Activated naive CD8-positive, alpha-beta T cell treated with anti-CD3 and anti-CD28 coated beads, Interleukin-2, amount 50 U/mL, for 24 hours (primary cell): ENCODE results near the gene DDX47.
"Not testable (repeated sequence)": the region's sequence is repeated elsewhere in the genome, so short reads cannot be mapped to it uniquely, and the experiment has no call there.

ENCODE experiments used
- ATAC-seq: fragments of 150-1000 bp; cut with Tn5 transposase; one replicate; pipeline ENCODE4 v1.10.0; 2021
- DNase-seq: peaks from one replicate; pipeline ENCODE4 v3.0.0; 2021
- H3K27ac Mint-ChIP-seq: one replicate; pipeline ENCODE4 v1.8.0; 2021; ENCODE audit warnings: mild to moderate bottlenecking, mixed read lengths
- H3K27me3 Mint-ChIP-seq: one replicate; pipeline ENCODE4 v1.8.0; 2021; ENCODE audit warnings: mixed read lengths
- H3K36me3 Mint-ChIP-seq: one replicate; pipeline ENCODE4 v1.8.0; 2021; ENCODE audit warnings: low read depth, mixed read lengths
- H3K4me1 Mint-ChIP-seq: one replicate; pipeline ENCODE4 v1.8.0; 2021; ENCODE audit warnings: mixed read lengths
- H3K4me3 Mint-ChIP-seq: one replicate; pipeline ENCODE4 v1.8.0; 2021; ENCODE audit warnings: mild to moderate bottlenecking, moderate library complexity, mixed read lengths
- H3K9me3 Mint-ChIP-seq: one replicate; pipeline ENCODE4 v1.8.0; 2021; ENCODE audit warnings: mixed read lengths

DDX47 gene

DNA sequence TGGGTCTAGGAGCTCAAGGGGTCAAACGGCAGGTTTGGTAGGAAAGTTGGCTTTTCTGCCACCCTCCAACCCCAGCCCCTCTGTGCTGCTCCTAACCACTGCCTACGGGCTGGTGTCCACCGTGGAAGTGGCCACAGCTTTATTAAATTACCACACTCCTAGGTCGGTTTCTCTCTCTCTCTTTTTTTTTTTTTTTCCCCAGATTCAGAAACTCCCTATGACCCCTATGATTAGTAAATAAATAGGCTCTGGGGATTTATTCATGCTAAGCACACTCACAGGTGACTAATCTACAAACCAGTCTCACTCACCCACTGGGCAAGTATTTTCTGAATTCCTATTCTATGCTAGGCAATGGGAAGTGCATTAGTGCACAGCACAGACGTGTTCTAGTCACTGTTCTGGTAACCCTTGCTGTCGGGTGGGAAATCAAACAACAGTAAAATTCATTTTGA lies 8.7 kb upstream of the DDX47 start:
- peaks cover 68% of the 10 kb centered on the region for H3K4me1 Mint-ChIP-seq
- no peak overlapping the region for H3K4me3 Mint-ChIP-seq
- no peak overlapping the region for H3K27ac Mint-ChIP-seq
- ATAC-seq (no peak), DNase-seq (no peak)
- no peaks in the 10 kb centered on the region for H3K36me3 Mint-ChIP-seq
- no peaks in the 10 kb centered on the region for H3K9me3 Mint-ChIP-seq
- H3K27me3 Mint-ChIP-seq: no peaks in the 10 kb centered on the region

- peaks cover 64% of the 10 kb centered on the region for H3K4me1 Mint-ChIP-seq
- H3K36me3 Mint-ChIP-seq: no peaks in the 10 kb centered on the region
- no peaks in the 10 kb centered on the region for H3K9me3 Mint-ChIP-seq
- peak overlapping the region; percentile 6 for H3K4me3 Mint-ChIP-seq
- ATAC-seq (no peak), DNase-seq (no peak)
- H3K27ac Mint-ChIP-seq: peak overlapping the region; percentile 95
- no peaks in the 10 kb centered on the region for H3K27me3 Mint-ChIP-seq
These were observed 6.2 kb upstream of the DDX47 start for GRCh38 chr12:12806784-12807516.

- Mint-ChIP-seq H3K4me1 (peaks cover 59% of the 10 kb centered on the region), H3K4me3 (peak overlapping the region; percentile 6), H3K27ac (peak overlapping the region; percentile 95)
- not testable (repeated sequence) for H3K36me3 Mint-ChIP-seq, DNase-seq, H3K27me3 Mint-ChIP-seq, H3K9me3 Mint-ChIP-seq, ATAC-seq
These were observed 5.6 kb upstream of the DDX47 start for GRCh38 chr12:12807517-12807903.

- Mint-ChIP-seq H3K4me3 (peak overlapping the region; percentile 72), H3K27me3 (no peaks in the 10 kb centered on the region), H3K27ac (peak overlapping the region; percentile 95), H3K36me3 (no peaks in the 10 kb centered on the region), H3K9me3 (no peaks in the 10 kb centered on the region), H3K4me1 (peaks cover 58% of the 10 kb centered on the region)
- ATAC-seq (peak; percentile 65), DNase-seq (peak; percentile 55)
These were observed 5.0 kb upstream of the DDX47 start for GRCh38 chr12:12807970-12808702.

GRCh38 chr12:12810553-12811021 lies 2.6 kb upstream of the DDX47 start:
- no peaks in the 10 kb centered on the region for H3K9me3 Mint-ChIP-seq

DNA sequence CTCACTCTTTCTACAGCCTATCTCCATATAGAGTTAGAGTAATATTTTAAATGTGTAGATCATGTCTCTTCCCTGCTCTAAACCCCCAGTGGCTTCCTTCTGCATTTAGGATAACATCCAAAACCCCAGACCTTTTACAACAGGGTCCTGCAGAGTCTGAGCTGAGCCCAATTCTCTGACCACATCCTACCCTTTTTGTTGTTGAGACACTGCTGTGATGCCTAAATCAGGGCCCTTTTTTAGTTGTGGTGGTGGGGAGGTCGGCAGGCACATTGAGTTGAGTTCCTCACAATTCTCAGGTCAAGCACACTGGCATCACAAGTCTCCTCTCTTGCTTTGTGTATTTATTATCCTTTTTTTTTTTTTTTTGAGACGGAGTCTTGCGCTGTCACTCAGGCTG lies 1.8 kb upstream of the DDX47 start:
- Mint-ChIP-seq H3K27ac (no peak overlapping the region), H3K9me3 (no peaks in the 10 kb centered on the region), H3K36me3 (peaks cover 27% of the 10 kb centered on the region), H3K4me1 (peaks cover 56% of the 10 kb centered on the region), H3K27me3 (no peaks in the 10 kb centered on the region), H3K4me3 (no peak overlapping the region)
- DNase-seq (no peak), ATAC-seq (no peak)

More at GRCh38 chr12:12810553-12811021, 2.6 kb upstream of the DDX47 start:
- peaks cover 19% of the 10 kb centered on the region for H3K36me3 Mint-ChIP-seq
- no peak for ATAC-seq
- H3K4me1 Mint-ChIP-seq: peaks cover 55% of the 10 kb centered on the region
- no peak overlapping the region for H3K4me3 Mint-ChIP-seq
- no peaks in the 10 kb centered on the region for H3K27me3 Mint-ChIP-seq
- no peak overlapping the region for H3K27ac Mint-ChIP-seq
- DNase-seq: no peak

DNA sequence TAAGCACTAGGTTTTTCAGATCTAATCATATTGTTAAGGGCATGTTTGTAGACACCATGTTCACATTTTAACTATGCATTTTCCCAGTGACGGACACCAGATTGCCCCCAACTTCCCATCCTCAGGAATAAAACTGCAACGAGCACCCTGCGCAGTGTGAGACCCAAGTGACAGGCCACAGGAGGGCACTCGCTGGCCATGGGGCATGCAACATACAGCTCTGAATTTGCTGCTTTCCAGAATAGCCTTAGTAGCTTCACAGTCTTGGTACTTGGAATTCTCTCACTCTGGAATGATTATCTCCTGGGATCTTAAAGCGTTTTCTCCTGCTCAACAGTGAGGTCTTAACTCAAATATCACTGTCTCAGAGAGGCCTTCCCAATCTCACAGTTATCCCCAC lies 972 bp upstream of the DDX47 start:
- peaks cover 33% of the 10 kb centered on the region for H3K36me3 Mint-ChIP-seq
- peaks cover 59% of the 10 kb centered on the region for H3K4me1 Mint-ChIP-seq
- ATAC-seq (no peak), DNase-seq (no peak)
- H3K9me3 Mint-ChIP-seq: no peaks in the 10 kb centered on the region
- no peak overlapping the region for H3K4me3 Mint-ChIP-seq
- H3K27me3 Mint-ChIP-seq: no peaks in the 10 kb centered on the region
- no peak overlapping the region for H3K27ac Mint-ChIP-seq

GRCh38 chr12:12812618-12813119 lies 477 bp upstream of the DDX47 start:
- DNase-seq: no peak
- peaks cover 58% of the 10 kb centered on the region for H3K4me1 Mint-ChIP-seq
- peaks cover 35% of the 10 kb centered on the region for H3K36me3 Mint-ChIP-seq
- peak overlapping the region; percentile 93 for H3K27ac Mint-ChIP-seq
- ATAC-seq: no peak
- no peaks in the 10 kb centered on the region for H3K27me3 Mint-ChIP-seq
- peak overlapping the region; percentile 91 for H3K4me3 Mint-ChIP-seq
- H3K9me3 Mint-ChIP-seq: no peaks in the 10 kb centered on the region

DNA sequence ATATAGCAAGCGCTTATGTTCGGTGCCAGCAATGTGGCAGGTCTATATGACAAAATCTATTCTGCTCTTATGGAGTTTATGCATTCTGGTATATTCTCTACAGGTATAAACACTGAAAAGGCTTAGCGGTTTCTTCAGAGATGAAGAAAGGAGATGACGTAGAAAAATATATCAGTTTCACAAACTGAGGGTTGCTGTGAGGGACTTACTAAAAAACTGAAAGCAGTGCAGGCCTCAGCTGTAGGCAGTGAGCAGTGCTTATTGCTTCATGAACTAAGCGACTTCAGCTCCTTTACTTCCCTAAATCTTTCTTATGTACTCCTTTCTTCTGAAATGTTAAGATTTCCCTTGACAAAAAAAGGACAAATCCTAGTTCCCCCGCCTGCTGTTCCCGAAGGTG lies 4.5 kb downstream of the DDX47 start:
- no peaks in the 10 kb centered on the region for H3K27me3 Mint-ChIP-seq
- ATAC-seq: no peak
- no peak overlapping the region for H3K27ac Mint-ChIP-seq
- no peak overlapping the region for H3K4me3 Mint-ChIP-seq
- peaks cover 65% of the 10 kb centered on the region for H3K36me3 Mint-ChIP-seq
- peaks cover 60% of the 10 kb centered on the region for H3K4me1 Mint-ChIP-seq
- no peak for DNase-seq
- H3K9me3 Mint-ChIP-seq: no peaks in the 10 kb centered on the region

DNA sequence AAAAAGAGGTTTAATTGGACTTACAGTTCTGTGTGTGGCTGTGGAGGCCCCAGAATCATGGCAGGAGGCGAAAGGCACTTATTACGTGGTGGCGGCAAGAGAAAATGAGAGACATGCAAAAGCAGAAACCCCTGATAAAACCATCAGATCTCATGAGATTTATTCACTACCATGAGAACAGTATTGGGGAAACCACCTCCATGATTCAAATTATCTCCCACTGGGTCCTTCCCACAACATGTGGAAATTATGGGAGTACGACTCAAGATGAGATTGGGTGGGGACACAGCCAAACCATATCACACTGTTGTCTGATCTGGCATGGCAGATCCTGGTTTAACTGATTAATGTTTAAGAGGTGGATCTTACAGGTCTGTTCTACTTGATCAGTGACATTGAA lies 5.6 kb downstream of the DDX47 start:
- Mint-ChIP-seq H3K36me3 (peaks cover 68% of the 10 kb centered on the region), H3K9me3 (no peaks in the 10 kb centered on the region), H3K27ac (peak overlapping the region; percentile 11), H3K27me3 (no peaks in the 10 kb centered on the region), H3K4me1 (peaks cover 54% of the 10 kb centered on the region), H3K4me3 (no peak overlapping the region)
- ATAC-seq: peak; percentile 59
- no peak for DNase-seq

- ATAC-seq (no peak), DNase-seq (no peak)
- Mint-ChIP-seq H3K36me3 (peaks cover 66% of the 10 kb centered on the region), H3K9me3 (no peaks in the 10 kb centered on the region), H3K27ac (peak overlapping the region; percentile 11), H3K27me3 (no peaks in the 10 kb centered on the region), H3K4me3 (no peak overlapping the region), H3K4me1 (peaks cover 48% of the 10 kb centered on the region)
These were observed 6.1 kb downstream of the DDX47 start for GRCh38 chr12:12819221-12819620.

DNA sequence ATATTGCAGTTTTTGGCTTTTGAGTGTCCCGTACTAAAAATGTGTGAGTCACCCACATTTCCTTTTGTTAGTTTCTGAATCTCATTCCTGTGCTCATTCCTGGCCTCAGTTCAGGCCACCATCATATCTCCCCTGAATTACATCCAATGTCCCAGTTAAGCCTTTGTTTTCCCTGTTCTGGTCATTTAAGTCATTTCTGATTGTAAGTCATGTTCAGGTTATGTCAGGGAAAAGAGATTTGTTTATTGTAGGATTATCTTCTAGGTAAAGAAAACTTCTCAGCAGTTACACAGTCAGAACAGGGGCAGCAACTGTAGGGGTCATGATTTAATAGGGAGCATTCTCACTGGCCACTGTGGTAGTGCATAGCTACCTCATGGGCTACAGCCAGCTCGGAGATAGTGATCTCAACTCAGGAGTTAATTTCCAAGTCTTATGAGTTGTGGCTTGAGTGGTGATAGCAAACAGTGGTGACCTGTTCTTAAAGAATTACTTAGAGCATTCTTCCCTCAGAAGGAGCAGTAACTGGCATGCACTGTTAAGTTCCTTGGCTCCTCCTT lies 6.7 kb downstream of the DDX47 start:
- Mint-ChIP-seq H3K27ac (no peak overlapping the region), H3K4me1 (peaks cover 42% of the 10 kb centered on the region), H3K27me3 (no peaks in the 10 kb centered on the region), H3K4me3 (no peak overlapping the region), H3K9me3 (no peaks in the 10 kb centered on the region), H3K36me3 (peaks cover 65% of the 10 kb centered on the region)
- no peak for DNase-seq
- no peak for ATAC-seq

- H3K27me3 Mint-ChIP-seq, H3K27ac Mint-ChIP-seq, H3K9me3 Mint-ChIP-seq, H3K4me3 Mint-ChIP-seq, DNase-seq, ATAC-seq: not testable (repeated sequence)
- Mint-ChIP-seq H3K36me3 (peaks cover 67% of the 10 kb centered on the region), H3K4me1 (peaks cover 40% of the 10 kb centered on the region)
These were observed 7.2 kb downstream of the DDX47 start for GRCh38 chr12:12820376-12820775.

GRCh38 chr12:12821975-12822374 lies 8.8 kb downstream of the DDX47 start:
- H3K9me3 Mint-ChIP-seq: no peaks in the 10 kb centered on the region
- H3K36me3 Mint-ChIP-seq: peaks cover 61% of the 10 kb centered on the region
- no peak for DNase-seq
- no peaks in the 10 kb centered on the region for H3K27me3 Mint-ChIP-seq
- peaks cover 24% of the 10 kb centered on the region for H3K4me1 Mint-ChIP-seq
- H3K4me3 Mint-ChIP-seq: no peak overlapping the region
- ATAC-seq: no peak
- H3K27ac Mint-ChIP-seq: peak overlapping the region; percentile 41

GRCh38 chr12:12822886-12823285 lies 9.7 kb downstream of the DDX47 start:
- ATAC-seq (no peak), DNase-seq (no peak)
- Mint-ChIP-seq H3K9me3 (no peaks in the 10 kb centered on the region), H3K4me1 (peaks cover 16% of the 10 kb centered on the region), H3K27ac (no peak overlapping the region), H3K4me3 (no peak overlapping the region), H3K27me3 (no peaks in the 10 kb centered on the region), H3K36me3 (peaks cover 62% of the 10 kb centered on the region)
